Measurements from ENCODE around the gene ZNF491. TPM values are rescaled to one million over a fixed set of nuclear protein-coding genes. Genes with fewer than 3 reads are reported as not detected.

ZNF491 gene
- total and polyA plus RNA-seq, 2 of the 8 experiments (the other 6 are each of a cell fraction or from before 2014, with no cell fraction given), result 0.18 to 0.78 TPM

DNA sequence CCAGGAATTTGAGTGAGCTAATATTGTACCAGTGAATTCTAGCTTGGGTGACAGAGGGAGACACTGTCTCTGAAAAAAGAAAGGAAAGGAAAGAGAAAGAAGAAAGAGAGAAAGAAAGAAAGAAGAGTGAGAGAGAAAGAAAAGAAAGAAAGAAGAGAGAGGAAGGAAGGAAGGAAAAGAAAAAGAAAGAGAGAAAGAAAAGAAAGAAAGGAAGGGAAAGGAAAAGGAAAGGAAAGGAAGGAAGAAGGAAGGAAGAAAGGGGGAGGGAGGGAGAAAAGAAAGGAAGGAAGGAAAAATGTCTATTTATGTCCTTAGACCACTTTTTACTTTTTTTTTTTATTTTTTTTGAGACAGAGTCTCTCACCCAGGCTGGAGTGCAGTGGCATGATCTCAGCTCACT lies 5.4 kb upstream of the ZNF491 start:
- Histone ChIP-seq H2BK120ac (replicated peaks; ENCODE audit: low read depth, low read length) (no peak overlapping the region), H3K79me2 (ENCODE audit: control insufficient read depth in 1 of 2, insufficient read depth in 2 of 2, low read length in 2 of 2) (no peaks in the 10 kb centered on the region), H3K4me2 (ENCODE audit: insufficient read depth in 1 of 2, low read depth in 2 of 2, low read length in 2 of 2) (no peak overlapping the region), H2BK15ac (ENCODE audit: low read length) (no peak overlapping the region), H4K8ac (ENCODE audit: extremely low read depth, insufficient read depth, low read length) (no peak overlapping the region), H3K4ac (replicated peaks; ENCODE audit: insufficient read length, low read depth, low read length) (no peak overlapping the region), H3K4me1 (replicated peaks in 1 of 4; ENCODE audit: control insufficient read depth in 3 of 4, insufficient read depth in 4 of 4, low read length in 3 of 4) (peaks cover 0 to 7% (median 3%) of the 10 kb centered on the region in 4 experiments; a peak in 5 of 7 replicates), H4K91ac (replicated peaks; ENCODE audit: insufficient read length, low read length) (no peak overlapping the region), H3K56ac (replicated peaks; ENCODE audit: insufficient read length, low read depth, low read length) (no peak overlapping the region), H3K79me1 (ENCODE audit: low read depth, low read length) (no peaks in the 10 kb centered on the region), H4K20me1 (replicated peaks in 1 of 2; ENCODE audit: control insufficient read depth in 1 of 2, insufficient read depth in 2 of 2, low read length in 2 of 2) (no peaks in the 10 kb centered on the region), H2BK12ac (ENCODE audit: low read depth, low read length) (no peak overlapping the region), H3K36me3 (ENCODE audit: control insufficient read depth in 2 of 4, insufficient read depth in 4 of 4, low read length in 3 of 4) (no peaks in the 10 kb centered on the region), H3K23ac (ENCODE audit: insufficient read length) (no peak overlapping the region), H2BK5ac (ENCODE audit: low read depth, low read length) (no peak overlapping the region), H2BK20ac (ENCODE audit: low read length) (no peak overlapping the region), H3K14ac (ENCODE audit: insufficient read length) (no peak overlapping the region), H4K5ac (ENCODE audit: insufficient read length, low read depth, low read length) (no peak overlapping the region), H3K18ac (ENCODE audit: extremely low read depth, low read length) (no peak overlapping the region), H3K4me3 (ENCODE audit: extremely low read depth in 1 of 4, insufficient read depth in 2 of 4, low read depth in 3 of 4, low read length in 4 of 4) (no peak overlapping the region), H3K9me3 (ENCODE audit: insufficient read depth in 2 of 2, low read depth in 1 of 2, low read length in 1 of 2) (0 out of 4 replicates have a peak, but pooled peaks cover 0 to 2% of the 10 kb centered on the region in 2 experiments), H3K27me3 (replicated peaks in 1 of 4; ENCODE audit: control insufficient read depth in 3 of 4, extremely low read depth in 1 of 4, insufficient read depth in 3 of 4, low read length in 3 of 4) (no peaks in the 10 kb centered on the region; a peak in 2 of 7 replicates), H3K9ac (replicated peaks in 1 of 4; ENCODE audit: extremely low read depth in 1 of 4, low read depth in 3 of 4, low read length in 3 of 4) (no peak overlapping the region), H2AFZ (ENCODE audit: low read length) (no peak overlapping the region), H3K23me2 (ENCODE audit: low read depth, low read length) (peaks cover under 1% of the 10 kb centered on the region; the same call in 1 of the 2 replicates), H3K27ac (ENCODE audit: low read depth, low read length) (no peak overlapping the region), H2AK5ac (ENCODE audit: low read depth, low read length) (no peak overlapping the region)
- FAIRE-seq, result no peak
- POLR2A ChIA-PET (ENCODE audit: partially characterized antibody), result interaction anchor here (0.6 kb wide), 1 partner anchor 97 kb away, joined by 4 read pairs; no protein-coding TSS in a partner anchor
- DNase-seq (ENCODE audit: low read depth in 1 of 2, low spot score in 2 of 2), result no peak
- no peak for TF ChIP-seq SP2 (IDR thresholded peaks at IDR 0.05; ENCODE audit: low read length)
- no peak for TF ChIP-seq FOSL1 (IDR thresholded peaks at IDR 0.05; ENCODE audit: insufficient read depth, low read depth, low read length)
- TF ChIP-seq GABPA (IDR thresholded peaks at IDR 0.05; ENCODE audit: borderline replicate concordance, insufficient read depth, low read length), result no peak
- no peak for TF ChIP-seq SRF (IDR thresholded peaks at IDR 0.05; ENCODE audit: low read depth, low read length)
- no peak for TF ChIP-seq JUND (IDR thresholded peaks at IDR 0.05; ENCODE audit: low read length)
- TF ChIP-seq SIX5 (IDR thresholded peaks at IDR 0.05; ENCODE audit: low read depth, low read length), result no peak
- no peak for TF ChIP-seq RXRA (IDR thresholded peaks at IDR 0.05; ENCODE audit: insufficient read depth, low read depth, low read length)
- no peak for TF ChIP-seq CTBP2 (IDR thresholded peaks at IDR 0.05; ENCODE audit: borderline replicate concordance, insufficient read depth, insufficient read length, low read length)
- no peak for TF ChIP-seq CHD1 (IDR thresholded peaks at IDR 0.05; ENCODE audit: low read depth, low read length)
- no peak for TF ChIP-seq RAD21 (IDR thresholded peaks at IDR 0.05 in 1 of 2, conservative IDR thresholded peaks at IDR 0.05 in 1 of 2; ENCODE audit: low read depth in 2 of 2, low read length in 2 of 2)
- no peak for TF ChIP-seq CEBPB (IDR thresholded peaks at IDR 0.05; ENCODE audit: low read depth, low read length)
- CTCF ChIA-PET (ENCODE audit: partially characterized antibody), result interaction anchor here (1.1 to 1.4 kb wide), 2 partner anchors 15 to 18 kb away, joined by 3 to 4 read pairs; no protein-coding TSS in a partner anchor

All from H1 (cell line).